ENCODE data around the gene YJEFN3. TPM values are rescaled to one million over a fixed set of nuclear protein-coding genes. Genes with fewer than 3 reads are reported as not detected.

The YJEFN3 gene, protein sequence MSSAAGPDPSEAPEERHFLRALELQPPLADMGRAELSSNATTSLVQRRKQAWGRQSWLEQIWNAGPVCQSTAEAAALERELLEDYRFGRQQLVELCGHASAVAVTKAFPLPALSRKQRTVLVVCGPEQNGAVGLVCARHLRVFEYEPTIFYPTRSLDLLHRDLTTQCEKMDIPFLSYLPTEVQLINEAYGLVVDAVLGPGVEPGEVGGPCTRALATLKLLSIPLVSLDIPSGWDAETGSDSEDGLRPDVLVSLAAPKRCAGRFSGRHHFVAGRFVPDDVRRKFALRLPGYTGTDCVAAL
- total RNA-seq, result 2.1 and 2.4 TPM in 2 replicates
- polyA plus RNA-seq, result 1.9 and 2.7 TPM in 2 replicates
- polyA plus RNA-seq (2011; cell fraction: cytosol; rRNA removed), result 0.19 and 0.35 TPM in 2 replicates
- 10.0 and 13.3 TPM in 2 replicates for polyA plus RNA-seq (2011; cell fraction: nucleus; rRNA removed)
- polyA plus RNA-seq (2012), result 0.83 and 1.2 TPM in 2 replicates
- polyA minus RNA-seq, result 1.2 and 1.3 TPM in 2 replicates
- 1.6 TPM for polyA minus RNA-seq (2011; cell fraction: cytosol; rRNA and poly(A)+ RNA removed)
- 2.9 and 3.8 TPM in 2 replicates for polyA minus RNA-seq (2011; cell fraction: nucleus; rRNA and poly(A)+ RNA removed)
- Bru-seq, nascent RNA, result percentile 25 among the genes with signal in this experiment
- percentile 81 among the genes with signal in this experiment for BruChase-seq, experiment 1, labeled RNA remaining after a 6-hour chase
- BruChase-seq, experiment 2, labeled RNA remaining after a 2-hour chase, result percentile 57 among the genes with signal in this experiment
- long read RNA-seq, partial matches to known transcripts, result 1 of 1 reads
- long read RNA-seq, other reads (novel, unspliced or antisense), result 0 of 1 reads

DNA sequence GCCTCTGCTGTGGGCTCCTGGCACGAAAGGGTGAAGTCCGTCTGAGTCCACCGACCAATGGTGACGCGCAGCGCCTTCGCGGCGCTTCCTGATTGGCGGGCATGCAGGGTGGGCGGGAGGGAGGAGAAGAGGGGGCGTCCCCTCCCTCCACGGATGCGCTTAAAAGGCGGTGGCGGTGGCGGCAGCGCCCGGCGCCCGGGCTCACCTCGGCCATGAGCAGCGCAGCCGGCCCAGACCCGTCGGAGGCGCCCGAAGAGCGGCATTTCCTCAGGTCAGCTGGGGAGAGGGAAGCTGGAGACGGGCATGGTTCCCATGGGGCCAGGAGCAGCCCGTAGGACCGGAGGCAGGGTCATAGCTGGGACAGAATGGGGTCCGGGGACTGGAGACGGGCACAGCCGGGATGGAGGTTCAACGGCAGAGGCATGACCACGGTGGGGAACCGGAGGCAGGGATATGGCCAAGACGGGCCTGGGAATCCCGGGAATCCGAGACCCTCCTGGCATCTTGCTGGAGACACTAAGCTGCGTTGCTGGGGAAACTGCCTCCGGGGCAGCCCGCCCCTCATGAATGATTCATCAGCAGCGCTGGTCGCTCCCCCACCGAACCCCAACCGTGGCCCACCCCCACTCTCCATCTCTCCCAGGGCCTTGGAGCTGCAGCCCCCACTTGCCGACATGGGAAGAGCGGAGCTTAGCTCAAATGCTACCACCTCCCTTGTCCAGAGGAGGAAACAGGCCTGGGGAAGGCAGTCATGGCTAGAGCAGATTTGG lies at the start of gene YJEFN3:
Gene YJEFN3 (plus strand): TSS at position 191 of the 770 bp plus-strand sequence. CDS start 22 bp downstream, at position 213.
- ChIA-PET CTCF (interaction anchor here (1.7 to 5.6 kb wide), 2 partner anchors 23 to 25 kb away, joined by 5 to 44 read pairs; no protein-coding TSS in a partner anchor), POLR2A (no interaction called here)
- Histone ChIP-seq H3K9ac (replicated peaks; ENCODE audit: extremely low read depth, insufficient read depth, low read length) (no peak within 1 kb of the TSS), H3K9me1 (replicated peaks; ENCODE audit: control insufficient read depth, extremely low read depth, insufficient read depth, low read length) (no peaks in the 10 kb centered on the region), H3K27me3 (ENCODE audit: control insufficient read depth in 2 of 2, insufficient read depth in 2 of 2, low read length in 2 of 2) (no peaks in the 10 kb centered on the region), H3K4me3 (replicated peaks in 1 of 3; ENCODE audit: insufficient read depth in 1 of 3, low read depth in 1 of 3, low read length in 3 of 3) (no peak within 1 kb of the TSS), H3K4me1 (ENCODE audit: control insufficient read depth, extremely low read depth, insufficient read depth, low read length) (no peaks in the 10 kb centered on the region), H2AFZ (ENCODE audit: low read depth, low read length) (no peak within 1 kb of the TSS), H3K9me3 (replicated peaks; ENCODE audit: control insufficient read depth, insufficient read depth, low read length) (no peaks in the 10 kb centered on the region), H3K79me2 (ENCODE audit: control insufficient read depth, insufficient read depth, low read length) (no peaks in the 10 kb centered on the region), H4K20me1 (replicated peaks; ENCODE audit: control insufficient read depth, extremely low read depth, insufficient read depth, low read length) (no peaks in the 10 kb centered on the region), H3K27ac (ENCODE audit: insufficient read depth, low read depth, low read length) (no peak within 1 kb of the TSS), H3K4me2 (ENCODE audit: insufficient read depth, low read length) (no peak within 1 kb of the TSS), H3K36me3 (ENCODE audit: control insufficient read depth in 2 of 2, extremely low read depth in 1 of 2, insufficient read depth in 2 of 2, low read length in 2 of 2) (no peaks in the 10 kb centered on the region)
- DNase-seq (ENCODE audit: low read depth, low spot score) (no peak), FAIRE-seq (peak; percentile 8)
- dilution Hi-C loops (cut with MboI; ENCODE audit: extremely low pct_ligation_motif_present, low sequenced_read_pairs), result no loop called here
- TF ChIP-seq POLR2AphosphoS5 (IDR thresholded peaks at IDR 0.05; ENCODE audit: insufficient read depth, low read depth, low read length) (peak; percentile 28), POLR2A (IDR thresholded peaks at IDR 0.05; ENCODE audit: low read depth, low read length) (no peak)
- intact Hi-C loops (cut with micrococcal nuclease), result no loop called here
- no TSS peak for BruUV-seq (replicated peaks)

DNA sequence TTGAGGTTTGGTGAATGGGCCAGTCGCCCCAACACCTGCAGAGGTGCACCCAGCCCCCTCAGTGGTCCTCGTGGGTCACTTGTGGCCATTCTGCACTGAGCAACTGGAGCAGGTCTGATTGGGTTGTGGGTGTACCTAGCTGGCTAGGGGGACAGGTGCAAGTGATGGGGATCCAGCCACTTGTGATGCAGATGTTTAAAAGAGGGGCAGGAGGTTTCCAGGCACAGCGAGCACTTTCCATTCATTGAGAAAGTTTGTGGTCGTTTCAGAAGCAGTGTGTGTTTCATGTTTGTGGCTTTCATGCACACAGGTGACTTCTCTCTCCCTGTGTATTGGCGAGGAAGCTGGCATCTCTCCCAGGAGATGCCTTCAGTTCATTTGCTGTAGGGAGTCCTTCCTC lies 48.0 kb upstream of the YJEFN3 start:
- no peak overlapping the region for H2AFZ ChIP-seq (ENCODE audit: low read depth, low read length)
- no peak overlapping the region for H3K27ac ChIP-seq (ENCODE audit: insufficient read depth, low read depth, low read length)
- ChIA-PET POLR2A (no interaction called here), CTCF (interaction anchor here (1.0 to 1.8 kb wide), 3 partner anchors 8 to 69 kb away, joined by 3 to 7 read pairs (median 6); no protein-coding TSS in a partner anchor)
- TF ChIP-seq FOS (IDR thresholded peaks at IDR 0.05; ENCODE audit: borderline replicate concordance, insufficient read depth, low read length), result no peak
- TF ChIP-seq EZH2 (IDR thresholded peaks at IDR 0.05; ENCODE audit: borderline replicate concordance, low read depth, low read length, severe bottlenecking), result no peak
- H3K79me2 ChIP-seq (ENCODE audit: control insufficient read depth, insufficient read depth, low read length), result peaks cover 87% of the 10 kb centered on the region
- intact Hi-C loops (cut with micrococcal nuclease) (loop anchor here (10.0 kb wide), 1 partner anchor 286 kb away; the partner anchor contains the start of genes BORCS8 and RFXANK), dilution Hi-C loops (cut with MboI; ENCODE audit: extremely low pct_ligation_motif_present, low sequenced_read_pairs) (no loop called here)
- no peak overlapping the region for H3K4me2 ChIP-seq (ENCODE audit: insufficient read depth, low read length)
- no peaks in the 10 kb centered on the region for H3K9me3 ChIP-seq (replicated peaks; ENCODE audit: control insufficient read depth, insufficient read depth, low read length)
- no peak overlapping the region for H3K4me3 ChIP-seq (replicated peaks in 1 of 3; ENCODE audit: insufficient read depth in 1 of 3, low read depth in 1 of 3, low read length in 3 of 3)
- H4K20me1 ChIP-seq (replicated peaks; ENCODE audit: control insufficient read depth, extremely low read depth, insufficient read depth, low read length), result no peaks in the 10 kb centered on the region
- no peaks in the 10 kb centered on the region for H3K27me3 ChIP-seq (ENCODE audit: control insufficient read depth in 2 of 2, insufficient read depth in 2 of 2, low read length in 2 of 2)
- DNase-seq (ENCODE audit: low read depth, low spot score), result no peak
- BruUV-seq (replicated peaks), result no TSS peak
- H3K4me1 ChIP-seq (ENCODE audit: control insufficient read depth, extremely low read depth, insufficient read depth, low read length), result peaks cover 4% of the 10 kb centered on the region
- no peak overlapping the region for H3K9ac ChIP-seq (replicated peaks; ENCODE audit: extremely low read depth, insufficient read depth, low read length)
- H3K9me1 ChIP-seq (replicated peaks; ENCODE audit: control insufficient read depth, extremely low read depth, insufficient read depth, low read length), result no peaks in the 10 kb centered on the region
- no peak for FAIRE-seq
- H3K36me3 ChIP-seq (ENCODE audit: control insufficient read depth in 2 of 2, extremely low read depth in 1 of 2, insufficient read depth in 2 of 2, low read length in 2 of 2), result peaks cover 0 to 8% of the 10 kb centered on the region in 2 experiments
